RWPE2 (cell line): ENCODE results near the gene ABHD4.

Experiments used
- ATAC-seq: fragments of 200-7000 bp; cut with Tn5 transposase; 3 replicates; pipeline ENCODE4 v1.9.1; 2021; ENCODE audit warnings: low read depth
- DNase-seq: peaks from one replicate; pipeline ENCODE4 v3.0.0-alpha.2; 2020; ENCODE audit warnings: low spot score
- H3K27ac ChIP-seq: fragments of 450-650 bp; 2 replicates; pipeline ENCODE4 v1.5.1; 2017; ENCODE audit warnings: mild to moderate bottlenecking; ENCODE audit not compliant: poor library complexity, severe bottlenecking
- H3K27me3 ChIP-seq: fragments of 250-450 bp; sonication (Bioruptor Pico); 2 replicates; pipeline ENCODE4 v1.5.1; 2021; ENCODE audit warnings: mild to moderate bottlenecking, moderate library complexity; ENCODE audit not compliant: insufficient read depth, poor library complexity, severe bottlenecking
- H3K36me3 ChIP-seq: fragments of 250-450 bp; sonication (Bioruptor Pico); 2 replicates; pipeline ENCODE4 v1.5.1; 2020; ENCODE audit warnings: low read depth, mild to moderate bottlenecking, moderate library complexity
- H3K4me1 ChIP-seq: fragments of 250-450 bp; sonication (Bioruptor Pico); 2 replicates; pipeline ENCODE4 v1.5.1; 2021; ENCODE audit warnings: mild to moderate bottlenecking, moderate library complexity; ENCODE audit not compliant: insufficient read depth, poor library complexity, severe bottlenecking
- H3K4me3 ChIP-seq: fragments of 250-450 bp; sonication (Bioruptor Pico); 2 replicates; pipeline ENCODE4 v1.5.1; 2021; ENCODE audit warnings: mild to moderate bottlenecking, moderate library complexity; ENCODE audit not compliant: severe bottlenecking
- H3K9me3 ChIP-seq: fragments of 250-450 bp; sonication (Bioruptor Pico); 2 replicates; pipeline ENCODE4 v1.5.1; 2021; ENCODE audit warnings: mild to moderate bottlenecking, moderate library complexity; ENCODE audit not compliant: severe bottlenecking
- TF ChIP-seq, protein P1 (sequence below): fragments of 450-650 bp; IDR thresholded peaks from one replicate; pipeline ENCODE4 v1.5.1; 2017; ENCODE audit warnings: mild to moderate bottlenecking, moderate library complexity; ENCODE audit not compliant: poor library complexity, severe bottlenecking

ABHD4 gene

DNA sequence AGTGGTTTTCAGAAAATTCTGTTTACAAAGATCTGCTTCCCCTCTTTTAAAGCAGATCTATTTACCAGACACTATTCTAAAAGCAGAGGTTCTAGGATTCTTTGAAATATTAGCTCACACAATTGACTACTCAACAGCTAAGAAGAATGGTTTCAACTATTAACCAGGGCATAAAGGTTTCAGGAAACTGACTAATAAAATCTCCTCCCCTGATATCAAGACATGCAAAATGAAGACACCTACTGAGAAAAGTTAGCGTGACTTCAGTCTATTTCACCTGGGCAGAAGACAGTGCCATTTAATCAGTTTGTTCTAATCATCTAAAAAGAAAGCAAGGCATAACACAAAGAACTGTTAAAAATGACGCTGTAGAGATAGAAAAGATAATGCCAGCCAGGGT is 31.3 kb upstream of the ABHD4 start:
- no peaks in the 10 kb centered on the region for H3K27me3 ChIP-seq
- no peak overlapping the region for H3K27ac ChIP-seq
- no peaks in the 10 kb centered on the region for H3K9me3 ChIP-seq
- DNase-seq = no peak
- no peak for ATAC-seq
- no peak overlapping the region for H3K4me3 ChIP-seq
- TF ChIP-seq, protein P1, sequence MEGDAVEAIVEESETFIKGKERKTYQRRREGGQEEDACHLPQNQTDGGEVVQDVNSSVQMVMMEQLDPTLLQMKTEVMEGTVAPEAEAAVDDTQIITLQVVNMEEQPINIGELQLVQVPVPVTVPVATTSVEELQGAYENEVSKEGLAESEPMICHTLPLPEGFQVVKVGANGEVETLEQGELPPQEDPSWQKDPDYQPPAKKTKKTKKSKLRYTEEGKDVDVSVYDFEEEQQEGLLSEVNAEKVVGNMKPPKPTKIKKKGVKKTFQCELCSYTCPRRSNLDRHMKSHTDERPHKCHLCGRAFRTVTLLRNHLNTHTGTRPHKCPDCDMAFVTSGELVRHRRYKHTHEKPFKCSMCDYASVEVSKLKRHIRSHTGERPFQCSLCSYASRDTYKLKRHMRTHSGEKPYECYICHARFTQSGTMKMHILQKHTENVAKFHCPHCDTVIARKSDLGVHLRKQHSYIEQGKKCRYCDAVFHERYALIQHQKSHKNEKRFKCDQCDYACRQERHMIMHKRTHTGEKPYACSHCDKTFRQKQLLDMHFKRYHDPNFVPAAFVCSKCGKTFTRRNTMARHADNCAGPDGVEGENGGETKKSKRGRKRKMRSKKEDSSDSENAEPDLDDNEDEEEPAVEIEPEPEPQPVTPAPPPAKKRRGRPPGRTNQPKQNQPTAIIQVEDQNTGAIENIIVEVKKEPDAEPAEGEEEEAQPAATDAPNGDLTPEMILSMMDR = no peak
- H3K4me1 ChIP-seq = no peaks in the 10 kb centered on the region
- peaks cover 81% of the 10 kb centered on the region for H3K36me3 ChIP-seq

DNA sequence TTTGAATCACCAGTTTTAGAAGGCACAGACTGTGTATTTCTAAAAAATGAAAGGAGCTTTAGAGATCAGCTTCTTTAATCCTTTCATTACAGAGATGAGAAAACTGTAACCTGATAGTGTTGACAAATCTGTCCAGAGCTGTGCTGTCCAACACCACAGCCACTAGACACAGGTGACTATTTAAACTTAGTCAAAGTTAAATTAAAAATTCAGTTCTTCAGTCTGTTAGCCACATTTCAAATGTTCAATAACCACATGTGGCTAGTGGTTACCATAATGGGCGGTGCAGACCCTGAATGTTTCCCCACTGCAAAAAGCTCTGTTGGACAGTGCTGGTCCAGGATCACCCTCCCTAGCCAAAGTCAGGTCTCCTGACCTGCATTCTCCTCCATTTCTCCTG is 30.7 kb upstream of the ABHD4 start:
- Histone ChIP-seq H3K4me1 (peaks cover 6% of the 10 kb centered on the region), H3K9me3 (no peaks in the 10 kb centered on the region), H3K27ac (no peak overlapping the region), H3K27me3 (no peaks in the 10 kb centered on the region), H3K36me3 (peaks cover 87% of the 10 kb centered on the region), H3K4me3 (no peak overlapping the region)
- TF ChIP-seq, protein P1 = no peak
- no peak for ATAC-seq
- DNase-seq = no peak

DNA sequence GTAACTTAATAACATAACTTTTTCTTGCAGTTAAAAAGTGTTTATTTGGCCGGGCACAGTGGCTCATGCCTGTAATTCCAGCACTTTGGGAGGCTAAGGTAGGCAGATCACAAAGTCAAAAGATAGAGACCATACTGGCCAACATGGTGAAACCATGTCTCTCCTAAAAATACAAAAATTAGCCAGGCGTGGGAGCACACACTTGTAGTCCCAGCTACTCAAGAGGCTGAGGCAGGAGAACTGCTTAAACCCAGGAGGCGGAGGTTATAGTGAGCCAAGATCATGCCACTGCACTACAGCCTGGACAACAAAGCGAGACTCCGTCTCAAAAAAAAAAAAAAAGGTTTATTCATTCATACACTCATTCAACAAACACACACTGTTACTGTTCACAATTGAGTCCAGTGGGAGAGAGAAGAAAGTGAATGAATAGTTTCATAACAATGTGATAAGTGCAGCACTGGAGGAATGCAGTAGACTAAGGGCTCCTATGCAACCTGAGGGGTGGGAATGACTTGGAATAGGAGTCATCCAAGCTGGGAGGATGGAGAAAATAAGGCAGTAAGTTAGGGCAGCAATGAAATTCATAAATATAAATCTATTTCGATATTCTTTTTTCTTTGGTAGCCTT is 28.9 kb upstream of the ABHD4 start:
- no peak overlapping the region for H3K4me3 ChIP-seq
- peaks cover 14% of the 10 kb centered on the region for H3K4me1 ChIP-seq
- DNase-seq (no peak), ATAC-seq (no peak)
- peaks cover 97% of the 10 kb centered on the region for H3K36me3 ChIP-seq
- TF ChIP-seq, protein P1 = no peak
- H3K27ac ChIP-seq = no peak overlapping the region
- no peaks in the 10 kb centered on the region for H3K27me3 ChIP-seq
- no peaks in the 10 kb centered on the region for H3K9me3 ChIP-seq

DNA sequence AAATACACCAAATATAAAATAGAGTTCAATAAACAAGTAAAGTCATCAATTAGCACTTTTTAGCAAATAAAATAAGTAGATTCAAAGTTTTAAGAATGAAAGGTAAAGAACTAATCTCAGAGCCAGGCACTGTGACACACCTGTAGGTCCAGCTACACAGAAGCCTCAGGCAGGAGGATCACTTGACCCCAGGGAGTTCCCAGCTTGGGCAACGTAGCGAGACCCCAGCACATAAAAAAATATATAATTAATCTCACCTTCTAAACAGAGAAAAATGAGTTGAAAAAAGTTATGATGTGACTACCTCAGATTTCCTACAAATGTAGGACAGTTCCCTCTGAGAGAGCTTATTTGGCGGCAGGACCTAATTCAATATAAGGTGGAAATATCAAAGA is 28.4 kb upstream of the ABHD4 start:
- Histone ChIP-seq H3K27ac (peak overlapping the region; percentile 64), H3K27me3 (no peaks in the 10 kb centered on the region), H3K4me1 (peaks cover 14% of the 10 kb centered on the region), H3K36me3 (peaks cover 97% of the 10 kb centered on the region), H3K4me3 (no peak overlapping the region), H3K9me3 (no peaks in the 10 kb centered on the region)
- DNase-seq (no peak), ATAC-seq (no peak)
- TF ChIP-seq, protein P1 = no peak

DNA sequence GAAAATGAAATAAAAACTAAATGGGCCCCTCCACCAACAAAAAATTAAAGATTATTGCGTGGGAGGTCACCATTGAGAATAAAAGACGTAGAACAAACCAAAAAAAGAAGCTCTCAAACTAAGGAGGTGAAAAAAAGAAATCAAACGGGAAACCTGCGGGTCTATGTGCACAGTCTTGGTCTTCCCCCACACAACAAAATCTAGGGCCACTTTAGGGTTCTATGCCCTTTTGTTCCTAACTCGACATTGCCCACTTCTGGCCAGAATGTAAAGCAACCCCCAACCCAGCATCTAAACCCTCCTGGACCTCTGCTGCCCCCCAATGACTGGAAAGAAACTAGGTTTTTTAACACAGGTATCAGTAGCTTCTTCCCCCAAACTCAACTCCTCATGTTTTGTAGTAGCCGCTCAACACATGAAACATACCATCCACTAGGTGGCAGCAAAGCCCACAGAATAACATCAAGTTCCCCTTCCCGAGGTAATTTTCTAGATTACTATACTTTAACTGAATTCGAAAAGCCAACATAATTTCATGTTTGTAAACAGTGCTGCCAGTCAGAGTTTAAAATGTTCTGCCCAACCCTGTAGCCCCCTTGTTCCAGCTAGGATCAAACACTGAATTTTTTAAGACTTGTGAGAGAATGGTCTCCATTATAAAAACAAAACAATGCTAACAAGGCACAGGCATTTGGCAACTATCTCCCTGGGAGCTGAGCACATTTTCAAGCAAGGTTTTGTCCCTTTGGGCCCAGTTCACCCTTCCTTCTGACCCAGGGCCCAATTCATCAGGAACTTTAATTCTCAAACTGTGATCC is 27.8 kb upstream of the ABHD4 start:
- Histone ChIP-seq H3K4me3 (no peak overlapping the region), H3K27me3 (no peaks in the 10 kb centered on the region), H3K4me1 (peaks cover 14% of the 10 kb centered on the region), H3K9me3 (no peaks in the 10 kb centered on the region), H3K36me3 (peaks cover 97% of the 10 kb centered on the region), H3K27ac (peak overlapping the region; percentile 64)
- no peak for DNase-seq
- TF ChIP-seq, protein P1 = peak; percentile 95
- peak; percentile 55 for ATAC-seq
